GM12892 (cell line): Measurements from ENCODE around the gene ATP1A1.

Experiments
- DNase-seq: peaks from one replicate; pipeline ENCODE4 v3.0.0; 2011; ENCODE audit not compliant: insufficient read length
- FAIRE-seq: peaks from 2 replicates; lab custom pipeline; 2011; peaks lifted over from hg19 to GRCh38; lab: Jason Lieb, UNC
- POLR2A ChIP-seq: IDR thresholded peaks from 2 replicates; pipeline ENCODE4 v1.6.1; 2011; ENCODE audit warnings: low read depth, low read length, control low read depth
- POLR2AphosphoS5 ChIP-seq: IDR thresholded peaks from 2 replicates; pipeline ENCODE4 v1.6.1; 2011; ENCODE audit warnings: low read depth, low read length, control low read depth
- TAF1 ChIP-seq: IDR thresholded peaks from 2 replicates; pipeline ENCODE4 v1.6.1; 2011; ENCODE audit warnings: low read depth, mild to moderate bottlenecking, control low read depth, low read length, borderline replicate concordance

The ATP1A1 gene

GRCh38 chr1:116386042-116386441, 13.0 kb downstream of the ATP1A1 start:
- no peak for TF ChIP-seq POLR2AphosphoS5
- no peak for TF ChIP-seq POLR2A
- TF ChIP-seq TAF1: no peak
- no peak for DNase-seq
- FAIRE-seq: no peak

DNA sequence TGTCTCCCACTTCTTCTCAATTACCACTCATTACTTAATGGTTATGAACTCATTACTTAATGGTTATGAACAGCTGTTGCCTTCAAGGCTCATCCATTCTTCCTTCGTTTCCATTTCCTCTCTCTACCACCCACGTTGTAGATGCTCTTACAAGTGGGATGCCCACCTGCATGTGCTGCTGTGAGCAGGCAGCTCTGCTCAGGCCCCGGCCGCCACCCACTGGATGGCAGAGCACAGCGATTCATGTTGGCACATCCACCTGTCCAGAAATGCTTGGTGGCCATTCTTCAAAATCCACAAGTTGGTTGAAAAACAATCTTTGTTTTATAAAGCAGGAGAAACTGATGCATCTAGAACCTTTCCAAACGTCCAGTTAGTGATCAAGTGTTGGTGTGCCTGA, 14.5 kb downstream of the ATP1A1 start:
- FAIRE-seq: no peak
- TF ChIP-seq POLR2A: no peak
- no peak for TF ChIP-seq TAF1
- TF ChIP-seq POLR2AphosphoS5: no peak
- no peak for DNase-seq

DNA sequence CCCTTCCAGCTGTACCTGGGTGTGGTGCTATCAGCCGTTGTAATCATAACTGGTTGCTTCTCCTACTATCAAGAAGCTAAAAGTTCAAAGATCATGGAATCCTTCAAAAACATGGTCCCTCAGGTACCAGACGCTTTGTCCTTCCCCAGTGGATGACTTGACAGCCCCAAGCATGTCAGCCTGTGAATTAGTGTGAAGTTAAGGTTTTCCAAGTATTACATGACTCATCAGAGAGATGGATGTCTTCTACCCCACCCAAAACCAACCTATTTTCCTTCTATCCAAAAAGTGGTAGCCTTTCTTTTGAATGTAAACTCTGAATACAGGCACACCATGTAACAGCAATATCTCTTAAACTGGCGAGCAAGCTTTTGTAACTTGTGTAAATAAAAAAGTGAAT, 15.1 kb downstream of the ATP1A1 start:
- DNase-seq (no peak), FAIRE-seq (no peak)
- TF ChIP-seq POLR2AphosphoS5: no peak
- no peak for TF ChIP-seq POLR2A
- TF ChIP-seq TAF1: no peak

DNA sequence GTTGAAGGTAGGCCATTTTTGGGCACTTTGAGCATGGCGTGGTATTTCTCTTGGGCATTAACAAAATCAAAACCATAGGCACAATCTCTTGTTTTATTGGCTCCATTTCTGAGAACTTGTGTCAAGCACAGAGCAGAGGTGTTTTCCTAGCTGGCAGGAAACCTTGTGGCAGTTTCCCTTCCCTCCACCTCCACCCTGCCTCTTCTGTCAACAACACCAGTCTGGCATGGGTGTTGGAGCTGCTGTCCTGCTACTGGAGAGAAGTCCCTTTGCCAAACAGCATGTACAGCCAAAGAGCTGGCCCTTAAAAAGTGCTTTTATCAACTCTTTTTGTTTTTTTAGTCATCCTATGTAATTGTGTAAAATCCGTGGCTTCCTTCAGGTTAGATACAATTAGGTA, 16.0 kb downstream of the ATP1A1 start:
- DNase-seq (no peak), FAIRE-seq (no peak)
- TF ChIP-seq TAF1: no peak
- TF ChIP-seq POLR2A: no peak
- TF ChIP-seq POLR2AphosphoS5: no peak

DNA sequence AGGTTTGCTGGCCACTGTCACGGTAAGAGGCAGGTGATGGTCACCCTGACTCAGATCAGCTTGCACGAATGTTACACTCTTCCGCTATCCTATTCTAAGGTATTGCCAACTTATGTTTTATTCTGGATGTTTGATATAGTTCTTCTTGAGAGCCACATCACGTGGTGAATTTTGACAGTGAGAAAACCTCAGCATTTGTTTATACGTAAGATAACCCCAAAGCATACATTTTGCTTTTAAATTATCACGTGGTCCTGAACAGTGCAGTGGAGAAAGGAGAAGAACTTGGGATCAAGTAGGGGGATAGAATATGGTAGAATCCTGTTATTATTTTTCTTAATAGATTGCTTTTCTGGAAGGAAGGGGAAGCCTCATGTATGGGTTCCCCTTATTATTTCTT, 16.6 kb downstream of the ATP1A1 start:
- FAIRE-seq (no peak), DNase-seq (no peak)
- no peak for TF ChIP-seq POLR2AphosphoS5
- no peak for TF ChIP-seq POLR2A
- TF ChIP-seq TAF1: no peak

GRCh38 chr1:116390195-116390594, 17.2 kb downstream of the ATP1A1 start:
- TF ChIP-seq TAF1 (no peak), POLR2AphosphoS5 (no peak), POLR2A (no peak)
- no peak for FAIRE-seq
- no peak for DNase-seq

- FAIRE-seq (no peak), DNase-seq (no peak)
These were observed 18.1 kb downstream of the ATP1A1 start for GRCh38 chr1:116391185-116391584.

DNA sequence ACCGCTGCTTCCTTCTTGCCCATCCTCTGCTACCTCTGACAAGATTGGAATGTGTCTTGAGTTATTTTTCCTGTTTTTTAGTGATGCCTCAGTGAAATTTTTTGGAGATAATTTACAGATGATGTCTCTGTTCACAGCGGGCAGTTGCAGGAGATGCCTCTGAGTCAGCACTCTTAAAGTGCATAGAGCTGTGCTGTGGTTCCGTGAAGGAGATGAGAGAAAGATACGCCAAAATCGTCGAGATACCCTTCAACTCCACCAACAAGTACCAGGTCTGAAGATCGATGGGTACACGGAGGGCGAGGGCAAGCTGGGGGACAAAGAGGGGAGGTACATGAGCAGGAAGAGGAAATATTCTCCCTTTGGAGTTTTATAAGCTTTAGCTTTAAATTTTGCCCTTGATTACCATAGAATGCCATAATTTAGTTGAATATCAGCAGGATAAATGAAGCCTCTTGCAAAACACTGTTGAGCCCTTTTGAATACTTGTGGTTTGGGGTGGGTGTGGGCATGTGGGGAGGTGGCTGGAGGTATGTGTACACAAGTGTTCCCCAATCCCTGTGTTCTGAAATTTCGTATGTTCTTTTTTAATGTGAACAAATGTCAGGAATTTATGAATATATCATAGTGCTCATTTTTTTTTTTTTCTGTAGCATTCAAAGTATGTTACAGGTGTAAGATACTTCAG, 19.8 kb downstream of the ATP1A1 start:
- DNase-seq (no peak), FAIRE-seq (no peak)
- TF ChIP-seq POLR2A (no peak), POLR2AphosphoS5 (no peak), TAF1 (no peak)

More at GRCh38 chr1:116391185-116391584, 18.1 kb downstream of the ATP1A1 start:
- no peak for TF ChIP-seq POLR2AphosphoS5

DNA sequence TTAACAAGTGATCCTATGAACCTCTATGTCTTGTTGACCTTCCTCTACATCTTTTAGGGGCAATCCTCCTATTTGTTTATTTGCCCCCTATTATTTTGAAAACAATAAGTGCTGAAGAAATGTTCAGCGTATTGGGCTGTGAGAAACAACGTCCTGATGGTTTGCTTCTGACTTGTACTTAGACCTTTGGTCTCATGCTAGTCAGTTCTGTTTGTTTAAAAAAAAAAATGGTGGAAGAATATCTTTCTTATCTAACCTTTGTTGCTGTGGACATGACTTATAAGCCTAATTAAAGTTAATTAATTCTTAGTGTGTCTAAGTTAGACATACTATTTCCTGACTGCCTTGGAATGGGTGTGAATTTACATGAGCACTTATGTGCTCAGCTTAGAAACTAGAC, 20.7 kb downstream of the ATP1A1 start:
- DNase-seq (no peak), FAIRE-seq (no peak)
- TF ChIP-seq POLR2AphosphoS5 (no peak), POLR2A (no peak), TAF1 (no peak)

GRCh38 chr1:116394270-116394669, 21.2 kb downstream of the ATP1A1 start:
- no peak for FAIRE-seq
- TF ChIP-seq POLR2A: no peak
- TF ChIP-seq TAF1: no peak
- TF ChIP-seq POLR2AphosphoS5: no peak
- no peak for DNase-seq

- no peak for DNase-seq
- TF ChIP-seq TAF1 (no peak), POLR2AphosphoS5 (no peak), POLR2A (no peak)
- FAIRE-seq: no peak
These were observed 23.7 kb downstream of the ATP1A1 start for GRCh38 chr1:116396769-116397168.

DNA sequence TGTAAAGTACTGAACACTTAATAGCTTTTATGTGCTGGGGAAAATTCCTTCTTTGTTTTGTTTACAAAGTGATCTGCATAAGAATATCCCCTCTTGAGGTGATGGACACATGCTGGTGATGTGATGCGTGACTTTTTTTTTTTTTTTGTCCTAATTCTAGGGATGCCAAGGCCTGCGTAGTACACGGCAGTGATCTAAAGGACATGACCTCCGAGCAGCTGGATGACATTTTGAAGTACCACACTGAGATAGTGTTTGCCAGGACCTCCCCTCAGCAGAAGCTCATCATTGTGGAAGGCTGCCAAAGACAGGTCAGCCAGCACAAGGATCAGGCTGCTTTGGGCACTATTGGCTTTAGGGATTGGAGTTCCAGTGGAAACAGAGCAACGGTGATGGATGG, 24.7 kb downstream of the ATP1A1 start:
- no peak for DNase-seq
- TF ChIP-seq POLR2AphosphoS5 (no peak), TAF1 (no peak), POLR2A (no peak)
- no peak for FAIRE-seq

DNA sequence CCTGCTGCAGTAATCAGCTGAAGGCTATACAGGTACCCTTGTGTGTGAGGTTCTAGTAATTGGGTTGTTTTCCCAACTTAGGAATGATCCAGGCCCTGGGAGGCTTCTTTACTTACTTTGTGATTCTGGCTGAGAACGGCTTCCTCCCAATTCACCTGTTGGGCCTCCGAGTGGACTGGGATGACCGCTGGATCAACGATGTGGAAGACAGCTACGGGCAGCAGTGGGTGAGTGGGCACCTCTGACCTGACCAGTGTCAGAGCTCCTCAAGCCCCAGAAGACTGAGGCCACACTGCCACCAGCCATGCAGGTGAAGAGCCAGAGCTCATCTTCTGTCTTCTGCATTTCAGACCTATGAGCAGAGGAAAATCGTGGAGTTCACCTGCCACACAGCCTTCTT, 27.7 kb downstream of the ATP1A1 start:
- no peak for FAIRE-seq
- no peak for DNase-seq
- no peak for TF ChIP-seq TAF1
- peak; percentile 34; the same call in 1 of the 2 replicates for TF ChIP-seq POLR2A
- no peak for TF ChIP-seq POLR2AphosphoS5
